ENCODE measurements around the gene PCDH18.
"Not testable (repeated sequence)": the region's sequence is repeated elsewhere in the genome, so short reads cannot be mapped to it uniquely, and the experiment has no call there.

Gene PCDH18

DNA sequence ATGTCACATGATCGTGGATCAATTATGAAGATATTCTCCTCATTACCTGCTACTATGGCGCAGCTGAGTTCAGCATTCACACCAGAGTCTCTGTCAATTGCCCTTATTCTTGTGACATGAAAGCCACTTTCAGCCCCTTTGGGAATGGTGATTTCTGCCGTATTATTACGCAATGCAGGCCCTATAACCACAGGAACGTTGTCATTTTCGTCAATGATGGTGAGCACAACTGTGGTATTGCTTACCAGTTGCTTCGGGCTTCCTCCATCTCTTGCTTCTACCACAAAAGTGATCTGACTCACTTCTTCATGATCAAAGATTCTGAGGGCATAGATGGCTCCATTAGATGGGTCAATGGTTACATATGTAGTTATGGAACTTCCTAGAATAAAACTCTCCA lies 2.1 kb downstream of the PCDH18 start:
- no peak for DNase-seq (ENCODE audit: low read depth, low spot score)
- no peak overlapping the region for H3K27ac ChIP-seq

DNA sequence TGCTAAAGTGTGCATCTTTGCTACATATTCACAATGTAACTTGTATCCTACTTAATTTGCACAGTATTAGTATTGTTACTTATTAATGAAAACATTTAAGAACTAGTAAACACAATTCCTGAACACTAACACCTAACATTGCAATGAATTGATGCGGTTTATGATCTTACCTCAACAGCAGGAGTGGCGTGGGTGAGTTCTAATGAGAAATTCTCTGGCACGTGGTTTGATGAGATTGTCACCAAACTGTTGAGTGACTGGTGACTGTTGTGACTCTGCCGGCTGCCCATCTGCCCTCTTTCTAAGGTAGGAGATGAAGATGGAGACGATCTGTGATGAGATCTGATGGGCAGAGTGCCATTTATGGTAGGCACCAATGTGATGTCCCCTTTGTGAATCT lies 2.9 kb downstream of the PCDH18 start:
- DNase-seq (ENCODE audit: low read depth, low spot score): no peak
- H3K27ac ChIP-seq: no peak overlapping the region

DNA sequence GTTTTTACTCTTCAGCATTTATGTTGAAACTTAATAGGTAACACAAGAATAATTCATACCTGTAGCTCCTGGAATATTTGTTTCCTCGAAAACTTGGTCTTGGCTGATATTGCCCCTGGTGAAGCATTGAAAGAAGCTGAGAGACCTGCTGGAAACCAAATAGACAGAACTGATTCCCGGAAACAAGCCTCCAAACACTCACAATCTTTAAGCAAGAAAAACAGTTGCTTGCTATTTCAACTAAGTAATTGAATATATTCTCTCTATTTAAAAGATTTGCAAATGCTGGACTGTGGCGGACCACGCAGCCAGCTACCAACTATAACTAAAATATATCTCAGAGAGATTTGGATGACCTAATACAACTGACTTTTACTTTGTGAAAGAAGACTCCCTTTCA lies 3.6 kb downstream of the PCDH18 start:
- H3K27ac ChIP-seq: no peak overlapping the region
- DNase-seq (ENCODE audit: low read depth, low spot score): no peak

DNA sequence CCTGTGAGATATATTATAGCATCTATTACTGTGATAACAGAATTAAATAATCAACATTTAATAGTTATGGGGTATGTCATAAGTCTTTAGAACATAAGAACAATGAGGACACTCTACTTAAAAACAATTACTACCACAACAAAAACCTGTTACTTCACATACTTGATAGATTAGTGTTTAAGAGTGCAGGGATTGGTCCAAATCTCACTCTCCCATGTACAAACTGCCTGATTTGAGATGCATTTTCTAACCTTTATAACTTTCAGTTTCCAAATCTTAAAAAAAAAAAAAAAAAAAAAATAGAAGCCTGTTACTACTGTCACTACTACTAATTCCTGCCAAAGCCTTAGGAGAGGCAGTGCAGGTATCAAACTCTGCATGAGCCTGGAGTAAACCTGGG lies 5.6 kb downstream of the PCDH18 start:
- DNase-seq (ENCODE audit: low read depth, low spot score): no peak
- no peak overlapping the region for H3K27ac ChIP-seq

DNA sequence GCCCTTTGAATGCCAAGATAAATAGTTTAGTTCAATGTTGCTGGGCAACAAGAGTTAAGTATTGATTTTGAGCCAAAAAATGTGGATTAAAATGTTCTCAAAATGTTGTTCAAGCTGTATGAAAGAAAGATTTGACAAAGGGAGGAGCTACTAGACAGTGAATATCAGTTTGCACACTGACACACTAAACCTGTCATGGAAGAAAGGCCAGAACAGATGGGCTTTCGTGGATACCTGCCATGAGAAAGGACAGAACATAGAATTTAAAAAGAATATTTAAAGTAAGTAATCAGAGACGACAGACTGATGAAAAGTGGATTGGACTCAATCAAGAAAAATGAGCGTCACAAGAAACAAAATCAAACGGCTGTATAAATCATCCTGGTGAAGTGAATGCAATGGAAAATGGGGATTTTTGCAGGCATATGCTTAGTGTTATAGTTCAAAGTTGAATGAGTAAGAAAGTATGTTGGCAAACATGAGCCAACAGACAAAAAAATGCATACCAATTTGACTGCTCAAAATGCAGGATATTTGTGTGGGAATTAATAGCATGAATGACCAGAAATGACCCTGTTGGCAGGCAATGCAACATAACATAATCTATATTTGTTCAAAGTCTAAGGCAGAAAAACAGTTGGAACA lies 7.4 kb downstream of the PCDH18 start:
- DNase-seq (ENCODE audit: low read depth, low spot score): no peak
- no peak overlapping the region for H3K27ac ChIP-seq

DNA sequence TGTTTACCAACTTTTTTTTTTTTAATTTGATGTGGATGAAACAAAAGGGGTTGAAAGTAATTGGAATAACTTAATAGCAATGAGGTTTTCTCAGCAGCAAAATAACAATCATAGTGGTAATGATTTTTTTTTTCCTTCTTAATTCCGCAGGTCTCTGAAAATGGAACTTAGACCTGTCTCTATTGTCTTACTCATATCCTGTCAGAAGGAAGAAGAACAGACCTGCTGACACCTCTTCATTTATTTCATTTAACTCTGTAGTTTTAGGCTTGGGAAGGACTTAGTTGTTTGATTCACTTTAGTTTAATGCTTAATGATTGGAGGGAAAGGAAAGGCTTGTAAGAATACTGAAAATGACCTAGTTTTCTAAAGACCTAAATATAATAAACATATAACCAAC lies 9.0 kb downstream of the PCDH18 start:
- H3K27ac ChIP-seq: no peak overlapping the region
- no peak for DNase-seq (ENCODE audit: low read depth, low spot score)

DNA sequence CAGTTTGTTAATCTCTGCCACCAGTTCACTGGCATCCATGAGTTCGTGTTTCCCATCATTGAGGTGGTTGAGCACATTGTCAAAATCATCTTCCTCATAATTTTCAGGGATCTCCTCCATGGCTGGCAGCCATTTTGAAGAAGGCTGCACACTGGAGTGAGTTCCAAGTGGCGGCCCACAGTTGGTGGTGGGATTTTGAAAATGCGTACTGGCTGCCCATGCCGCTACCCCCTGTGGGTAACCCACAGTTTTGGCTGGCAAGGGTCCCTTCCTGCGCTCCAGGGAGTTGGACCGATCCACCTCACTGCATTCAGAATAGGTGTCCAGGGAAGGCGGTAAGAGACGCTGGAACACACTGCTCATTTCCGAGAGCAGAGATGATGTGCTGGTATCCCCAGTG lies 11.2 kb downstream of the PCDH18 start:
- no peak overlapping the region for H3K27ac ChIP-seq
- no peak for DNase-seq (ENCODE audit: low read depth, low spot score)

DNA sequence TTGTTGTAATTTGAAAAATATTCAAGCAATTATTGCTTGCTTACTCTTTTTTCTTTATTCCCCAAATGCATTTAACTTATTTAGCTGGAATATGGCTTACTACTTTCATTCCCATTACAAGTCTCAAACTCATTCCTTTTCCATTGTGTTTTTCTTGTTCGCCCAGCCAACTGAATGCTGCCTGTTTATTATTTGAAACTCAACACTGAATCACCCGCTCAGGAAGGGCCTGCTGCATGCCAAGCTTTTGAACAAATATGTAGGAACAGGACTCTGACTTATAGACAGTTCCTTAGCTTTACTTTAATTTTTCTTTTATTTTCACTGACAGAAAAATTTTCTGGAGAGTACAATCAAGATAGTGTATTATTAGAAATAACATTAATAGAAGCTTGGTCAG lies 12.9 kb downstream of the PCDH18 start:
- no peak for DNase-seq (ENCODE audit: low read depth, low spot score)
- H3K27ac ChIP-seq: no peak overlapping the region

DNA sequence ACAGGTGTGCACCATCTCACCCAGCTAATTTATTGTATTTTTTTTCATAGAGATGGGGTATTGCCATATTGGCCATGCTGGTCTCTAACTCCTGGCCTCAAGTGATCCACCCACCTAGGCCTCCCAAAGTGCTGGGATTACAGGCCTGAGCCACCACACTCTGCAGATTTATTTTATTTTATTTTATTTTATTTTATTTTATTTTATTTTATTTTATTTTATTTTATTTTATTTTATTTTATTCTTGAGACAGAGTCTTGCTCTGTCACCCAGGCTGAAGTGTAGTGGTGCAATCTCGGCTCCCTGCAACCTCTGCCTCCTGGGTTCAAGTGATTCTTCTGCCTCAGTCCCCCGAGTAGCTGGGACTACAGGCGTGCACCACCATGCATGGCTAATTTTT lies 15.0 kb downstream of the PCDH18 start:
- DNase-seq (ENCODE audit: low read depth, low spot score); H3K27ac ChIP-seq: not testable (repeated sequence)

DNA sequence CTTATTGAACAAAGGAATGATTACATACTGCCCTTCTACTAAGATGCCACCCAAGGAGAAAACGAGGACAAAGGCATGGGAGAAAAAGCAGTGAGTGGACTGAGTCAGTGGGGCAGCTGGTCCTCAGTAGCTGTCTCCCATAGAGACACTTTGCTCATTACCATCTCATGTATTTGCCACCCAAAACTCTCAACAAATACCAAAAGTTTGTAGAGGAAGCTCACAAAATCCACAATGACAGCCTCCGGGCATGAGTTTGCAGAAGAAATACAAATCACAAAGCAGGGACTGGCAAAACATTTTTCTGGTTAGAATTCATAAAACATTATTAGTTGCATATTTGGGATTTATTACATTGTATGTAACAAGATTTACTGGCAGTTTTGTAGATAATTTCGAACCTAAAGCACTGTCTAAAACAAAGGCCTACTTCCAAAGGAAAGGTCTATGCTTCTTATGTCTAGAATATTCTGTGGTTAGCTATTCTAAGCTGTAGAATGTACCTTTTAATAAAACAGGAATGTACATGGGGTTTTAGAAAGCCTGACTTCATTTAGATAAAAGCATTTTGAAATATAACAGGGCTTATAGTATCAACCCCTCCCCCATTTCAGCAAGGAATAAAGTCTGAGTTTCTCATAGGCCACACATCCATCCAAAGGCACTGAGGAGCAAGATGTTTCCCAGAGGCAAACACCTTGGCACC lies 17.7 kb downstream of the PCDH18 start:
- no peak for DNase-seq (ENCODE audit: low read depth, low spot score)

DNA sequence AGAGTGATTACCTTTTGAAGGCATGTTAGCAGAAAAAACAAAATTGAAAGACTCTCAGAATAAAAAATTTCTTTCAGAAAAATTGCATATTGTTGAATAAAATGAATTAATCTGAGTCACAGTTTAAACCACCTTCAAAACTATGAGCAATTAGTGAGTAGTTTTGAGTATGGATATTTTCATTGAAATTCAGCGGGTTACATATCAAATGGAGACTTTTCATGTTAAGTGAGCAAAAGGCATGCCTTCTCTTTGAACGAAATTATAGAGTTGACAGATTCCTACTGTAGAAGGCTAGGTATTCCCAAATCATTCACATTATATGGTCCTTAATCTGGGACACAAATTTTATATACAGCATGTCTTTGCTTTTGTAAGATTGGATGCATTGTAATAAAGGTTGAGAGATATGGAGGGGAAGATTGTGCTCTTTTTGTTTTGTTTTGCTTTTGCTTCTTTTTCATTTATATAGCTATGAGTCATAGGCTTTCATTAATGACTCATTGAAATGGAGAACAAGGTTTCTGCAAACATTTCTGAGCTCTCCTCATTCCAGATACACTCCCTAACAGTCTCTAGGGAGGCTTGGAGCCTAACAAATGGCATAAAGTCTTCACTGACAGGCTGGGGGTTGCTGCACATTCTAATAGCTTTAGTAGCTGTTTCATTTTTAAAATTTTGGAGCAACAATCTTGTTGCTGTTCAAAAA lies 21.6 kb downstream of the PCDH18 start:
- no peak for DNase-seq (ENCODE audit: low read depth, low spot score)
- H3K27ac ChIP-seq: no peak overlapping the region

More for the DNA sequence above, 17.7 kb downstream of the PCDH18 start:
- H3K27ac ChIP-seq: no peak overlapping the region

DNA sequence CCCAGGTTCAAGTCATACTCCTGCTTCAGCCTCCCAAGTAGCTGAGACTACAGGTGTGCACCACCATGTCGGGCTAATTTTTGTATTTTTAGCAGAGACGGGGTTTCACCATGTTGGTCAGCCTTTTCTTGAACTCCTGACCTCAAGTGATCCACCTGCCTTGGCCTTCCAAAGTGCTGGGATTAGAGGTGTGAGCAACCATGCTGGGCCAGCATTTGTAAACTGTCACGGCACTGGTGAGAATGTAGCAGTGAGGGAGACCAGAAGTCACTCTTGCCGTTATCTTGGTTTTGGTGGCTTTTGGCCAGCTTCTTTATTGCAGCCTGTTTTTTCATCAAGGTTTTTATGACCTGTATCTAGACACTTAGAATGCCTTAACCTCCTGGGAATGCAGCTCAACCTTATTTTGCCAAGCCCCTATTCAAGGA lies 22.4 kb downstream of the PCDH18 start:
- no peak for DNase-seq (ENCODE audit: low read depth, low spot score)
- H3K27ac ChIP-seq: no peak overlapping the region

DNA sequence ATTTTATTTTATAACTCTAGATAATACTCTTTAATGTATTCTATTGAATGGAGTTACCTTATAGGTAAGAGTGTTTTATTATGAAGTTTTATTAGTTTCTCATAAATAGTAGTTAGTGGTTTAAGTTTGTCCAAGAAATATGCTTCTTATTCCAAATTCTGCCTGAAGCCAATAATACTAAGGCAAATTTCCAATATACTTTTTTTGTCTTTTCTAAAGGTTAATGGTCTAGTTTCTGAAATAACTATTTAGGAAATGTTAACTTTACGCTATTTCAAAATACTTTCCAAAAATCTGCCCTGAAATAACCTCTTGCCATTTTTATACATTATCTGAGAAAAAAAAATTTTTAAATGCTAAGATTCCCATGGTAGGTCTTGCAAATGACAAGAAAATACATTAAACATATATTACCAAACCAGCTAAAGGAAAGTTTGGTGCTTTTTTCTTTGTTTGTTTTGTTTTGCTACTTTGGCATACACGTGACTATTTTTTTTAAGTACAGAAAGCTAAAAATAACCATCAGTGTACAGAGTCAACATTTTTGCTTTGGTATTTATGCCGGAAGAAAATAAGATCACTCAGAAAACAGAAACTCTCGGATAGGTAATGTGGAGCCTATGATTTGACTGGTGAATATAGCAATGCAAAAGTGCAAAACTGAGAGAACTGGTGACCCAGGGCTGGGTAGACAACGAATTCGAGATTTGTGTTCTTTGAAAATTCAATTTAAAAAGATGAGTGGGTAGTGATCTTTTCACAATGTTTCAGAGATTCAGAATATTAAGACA lies 29.8 kb downstream of the PCDH18 start:
- H3K27ac ChIP-seq: no peak overlapping the region
- DNase-seq (ENCODE audit: low read depth, low spot score): no peak

DNA sequence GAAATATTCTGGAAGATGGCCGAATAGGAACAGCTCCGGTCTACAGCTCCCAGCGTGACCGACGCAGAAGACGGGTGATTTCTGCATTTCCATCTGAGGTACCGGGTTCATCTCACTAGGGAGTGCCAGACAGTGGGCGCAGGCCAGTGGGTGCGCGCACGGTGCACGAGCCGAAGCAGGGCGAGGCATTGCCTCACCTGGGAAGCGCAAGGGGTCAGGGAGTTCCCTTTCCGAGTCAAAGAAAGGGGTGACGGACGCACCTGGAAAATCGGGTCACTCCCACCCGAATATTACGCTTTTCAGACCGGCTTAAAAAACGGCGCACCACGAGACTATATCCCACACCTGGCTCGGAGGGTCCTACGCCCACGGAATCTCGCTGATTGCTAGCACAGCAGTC lies 36.0 kb downstream of the PCDH18 start:
- H3K27ac ChIP-seq; DNase-seq (ENCODE audit: low read depth, low spot score): not testable (repeated sequence)

DNA sequence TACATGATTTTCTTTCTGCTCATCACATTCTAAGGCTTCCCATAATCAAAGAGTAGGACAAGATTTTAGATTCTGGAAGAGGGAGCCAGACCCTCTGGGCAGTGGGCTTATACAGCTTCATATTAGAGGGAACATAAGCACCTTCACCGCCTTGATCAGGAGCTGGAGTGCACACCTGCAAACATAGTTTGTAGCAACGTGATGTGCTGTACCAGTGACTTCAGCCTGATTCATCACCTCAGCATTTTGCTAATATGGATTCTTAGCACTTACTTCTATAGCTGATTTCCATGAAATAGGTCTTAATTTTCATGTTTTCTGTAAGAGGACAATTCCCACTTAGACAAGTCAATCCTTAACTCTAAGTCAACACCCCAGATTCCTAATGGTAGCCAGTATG lies 36.7 kb downstream of the PCDH18 start:
- DNase-seq (ENCODE audit: low read depth, low spot score): no peak

DNA sequence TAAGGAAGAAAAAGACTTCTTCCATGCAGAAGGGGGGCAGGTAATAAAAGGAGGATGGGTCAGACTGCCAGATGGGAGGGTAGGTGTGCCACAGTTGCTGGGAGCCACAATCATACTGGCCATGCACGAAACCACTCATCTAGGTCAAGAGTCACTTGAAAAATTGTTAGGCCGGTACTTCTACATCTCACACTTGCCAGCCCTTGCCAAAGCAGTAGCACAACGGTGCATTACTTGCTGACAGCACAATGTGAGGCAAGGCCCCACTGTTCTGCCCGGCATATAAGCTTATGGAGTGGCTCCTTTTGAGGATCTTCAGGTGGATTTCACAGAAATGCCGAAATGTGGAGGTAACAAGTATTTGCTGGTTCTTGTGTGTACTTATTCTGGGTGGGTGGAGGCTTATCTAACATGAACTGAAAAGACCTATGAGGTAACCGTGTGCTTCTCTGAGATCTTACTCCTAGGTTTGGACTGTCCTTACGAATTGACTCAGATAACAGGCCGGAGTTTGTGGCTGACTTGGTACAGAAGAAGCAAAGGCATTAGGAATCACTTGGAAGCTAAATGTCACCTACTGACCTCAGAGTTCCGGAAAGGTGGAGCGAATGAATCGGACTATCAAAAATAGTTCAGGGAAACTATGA lies 48.9 kb downstream of the PCDH18 start:
- not testable (repeated sequence) for H3K27ac ChIP-seq; DNase-seq (ENCODE audit: low read depth, low spot score)

More for the DNA sequence above, 36.7 kb downstream of the PCDH18 start:
- H3K27ac ChIP-seq: no peak overlapping the region

DNA sequence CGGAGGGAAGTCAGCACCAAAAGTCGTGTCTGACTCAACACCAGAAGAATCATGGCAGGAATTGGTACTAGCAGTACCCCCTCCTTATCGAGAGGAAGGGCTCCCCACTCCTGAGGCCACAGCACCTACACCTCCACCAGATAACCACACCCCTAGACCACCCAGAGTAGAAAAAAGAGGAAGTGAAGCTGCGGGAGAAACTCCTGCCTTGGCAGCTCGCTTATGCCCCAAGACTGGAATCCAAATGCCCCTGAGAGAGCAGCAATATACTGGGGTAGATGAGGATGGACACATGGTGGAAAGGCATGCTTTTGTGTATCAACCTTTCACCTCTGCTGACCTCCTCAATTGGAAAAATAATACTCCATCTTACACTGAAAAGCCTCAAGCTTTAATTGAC lies 52.6 kb downstream of the PCDH18 start:
- not testable (repeated sequence) for DNase-seq (ENCODE audit: low read depth, low spot score); H3K27ac ChIP-seq

DNA sequence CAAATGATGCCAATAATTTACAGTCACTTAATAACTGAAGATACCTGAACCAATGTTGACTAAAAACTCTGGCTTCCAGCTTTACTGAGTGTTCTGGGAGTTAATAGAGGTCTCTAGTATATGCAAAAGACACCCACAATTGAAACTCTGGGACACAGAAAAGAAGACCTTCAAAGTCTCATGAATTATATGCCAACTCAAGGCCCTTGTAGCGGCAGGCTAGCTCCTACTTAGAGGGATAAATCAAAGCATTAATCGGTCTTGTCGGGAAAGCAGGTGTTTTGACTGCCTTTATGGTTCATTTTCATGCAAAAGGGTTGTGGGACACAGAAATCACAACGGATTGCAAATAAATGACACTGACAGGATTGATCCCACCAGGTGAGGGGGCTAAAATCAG lies 55.9 kb downstream of the PCDH18 start:
- DNase-seq (ENCODE audit: low read depth, low spot score): no peak
- no peak overlapping the region for H3K27ac ChIP-seq

DNA sequence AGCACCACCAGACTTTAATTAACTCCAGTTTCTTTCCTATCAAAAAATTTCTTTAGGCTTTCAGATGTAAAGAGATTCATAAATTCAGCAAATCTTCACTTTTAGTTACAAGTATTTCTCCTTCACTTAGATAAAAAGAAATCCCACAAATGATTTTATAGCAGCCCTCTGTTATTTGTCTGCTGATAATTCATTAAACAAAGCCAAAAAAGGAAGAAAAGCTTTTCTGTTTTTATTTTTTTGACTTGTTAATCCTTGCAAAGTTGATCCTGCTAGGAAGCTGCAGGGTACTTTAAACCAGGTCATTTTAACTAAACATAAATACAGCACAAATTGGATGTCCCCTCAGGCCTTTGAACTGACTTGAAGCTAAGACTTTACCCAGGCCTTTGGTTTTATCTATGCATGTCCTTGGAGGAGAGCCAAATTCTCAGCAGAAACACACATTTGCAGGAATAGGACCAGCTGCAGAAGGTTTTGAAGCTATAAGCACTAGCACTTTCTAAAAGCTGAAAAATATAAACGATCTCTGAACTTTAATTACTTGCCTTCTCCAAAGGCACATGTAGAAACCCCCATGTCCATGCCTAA lies 57.5 kb downstream of the PCDH18 start:
- DNase-seq (ENCODE audit: low read depth, low spot score): no peak
- no peak overlapping the region for H3K27ac ChIP-seq

DNA sequence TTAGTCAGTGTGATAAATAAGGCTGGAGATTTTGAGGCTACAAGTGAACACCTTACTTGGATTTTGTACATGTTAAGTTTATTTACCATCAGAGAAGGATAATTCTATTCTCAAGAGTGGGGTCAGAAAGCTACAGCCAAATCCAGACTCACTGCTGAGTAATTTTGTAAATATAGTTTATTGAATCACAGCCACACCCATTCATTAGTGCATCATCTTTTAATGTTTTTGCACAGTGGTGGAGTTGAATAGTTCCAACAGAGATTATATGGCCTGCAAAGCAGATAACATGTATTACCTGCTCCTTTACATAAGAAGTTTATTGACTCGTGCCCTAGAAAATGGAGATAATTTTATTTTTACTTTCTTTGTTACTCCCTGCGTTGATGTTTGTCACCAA lies 60.4 kb downstream of the PCDH18 start:
- DNase-seq (ENCODE audit: low read depth, low spot score): peak; percentile 8
- H3K27ac ChIP-seq: peak overlapping the region; percentile 19

Measured in epithelial cell of prostate (primary cell).